ENCODE data around the gene COL9A3.

The COL9A3 gene

GRCh38 chr20:62885896-62886708 lies 69.3 kb downstream of the COL9A3 start:
- no peak for FAIRE-seq
- no peak for DNase-seq (ENCODE audit: insufficient read length)
- TF ChIP-seq TAF1 (IDR thresholded peaks at IDR 0.05; ENCODE audit: borderline replicate concordance, low read depth, low read length) = no peak
- TF ChIP-seq POLR2AphosphoS5 (IDR thresholded peaks at IDR 0.05; ENCODE audit: low read depth, low read length) = no peak
- no peak for TF ChIP-seq POLR2A (IDR thresholded peaks at IDR 0.05; ENCODE audit: low read depth, low read length)

DNA sequence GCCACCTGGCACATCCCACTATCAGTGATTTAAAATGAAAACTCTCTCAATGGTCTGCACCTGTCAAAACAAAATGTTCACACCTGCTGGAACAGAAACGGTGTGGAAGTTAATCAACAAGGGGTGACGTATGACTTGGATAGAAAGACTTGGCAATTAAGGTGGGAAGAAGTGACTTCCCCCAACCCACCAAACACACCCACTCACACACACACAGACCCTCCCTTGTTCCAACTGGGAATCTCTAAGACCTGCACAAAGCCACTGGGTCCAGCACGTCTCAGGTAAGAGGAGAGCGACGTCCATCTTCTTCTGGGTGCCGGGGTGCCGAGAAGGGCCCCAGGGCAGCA lies 69.8 kb downstream of the COL9A3 start:
- FAIRE-seq = no peak
- TF ChIP-seq TAF1 (IDR thresholded peaks at IDR 0.05; ENCODE audit: borderline replicate concordance, low read depth, low read length) = no peak
- TF ChIP-seq POLR2A (IDR thresholded peaks at IDR 0.05; ENCODE audit: low read depth, low read length) = no peak
- TF ChIP-seq POLR2AphosphoS5 (IDR thresholded peaks at IDR 0.05; ENCODE audit: low read depth, low read length) = no peak
- no peak for DNase-seq (ENCODE audit: insufficient read length)

DNA sequence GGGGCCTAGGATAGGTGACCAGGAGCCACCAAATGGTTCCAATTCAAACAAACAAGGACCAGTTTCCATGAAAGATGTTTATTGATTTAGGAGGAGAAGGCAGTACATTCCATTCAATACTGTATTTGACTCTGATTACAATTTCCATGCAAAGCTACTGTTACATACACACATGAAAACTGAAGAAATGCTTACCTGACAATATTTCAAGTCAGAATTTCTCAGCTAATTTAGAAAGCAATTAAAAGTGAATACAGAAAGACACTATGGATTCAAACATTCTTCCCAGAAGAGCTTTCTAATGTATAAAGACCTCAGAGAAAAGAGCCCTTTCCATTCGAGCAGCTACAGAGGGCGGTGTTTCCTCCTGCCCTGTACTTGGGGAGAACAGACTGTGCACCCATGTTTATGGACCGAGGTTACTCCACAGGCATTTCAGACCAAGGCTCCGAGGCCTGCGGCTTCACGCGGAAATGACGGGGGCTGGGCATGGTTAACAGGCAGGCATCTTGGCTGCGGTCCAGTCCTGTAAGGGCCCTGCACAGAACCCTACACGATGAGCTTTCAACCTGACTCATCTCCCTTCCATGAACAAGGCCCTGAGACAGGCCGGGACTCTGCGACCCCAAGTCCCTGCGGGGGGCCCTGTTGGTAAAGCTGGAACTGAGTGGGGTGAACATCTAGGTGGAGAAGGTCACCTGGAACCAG lies 70.5 kb downstream of the COL9A3 start:
- no peak for DNase-seq (ENCODE audit: insufficient read length)
- TF ChIP-seq POLR2AphosphoS5 (IDR thresholded peaks at IDR 0.05; ENCODE audit: low read depth, low read length) (no peak), TAF1 (IDR thresholded peaks at IDR 0.05; ENCODE audit: borderline replicate concordance, low read depth, low read length) (no peak), POLR2A (IDR thresholded peaks at IDR 0.05; ENCODE audit: low read depth, low read length) (no peak)
- no peak for FAIRE-seq

- TF ChIP-seq POLR2AphosphoS5 (IDR thresholded peaks at IDR 0.05; ENCODE audit: low read depth, low read length) (no peak), TAF1 (IDR thresholded peaks at IDR 0.05; ENCODE audit: borderline replicate concordance, low read depth, low read length) (no peak)
- DNase-seq (ENCODE audit: insufficient read length) (no peak), FAIRE-seq (no peak)
Observed at GRCh38 chr20:62887860-62888239, 71.0 kb downstream of the COL9A3 start.

DNA sequence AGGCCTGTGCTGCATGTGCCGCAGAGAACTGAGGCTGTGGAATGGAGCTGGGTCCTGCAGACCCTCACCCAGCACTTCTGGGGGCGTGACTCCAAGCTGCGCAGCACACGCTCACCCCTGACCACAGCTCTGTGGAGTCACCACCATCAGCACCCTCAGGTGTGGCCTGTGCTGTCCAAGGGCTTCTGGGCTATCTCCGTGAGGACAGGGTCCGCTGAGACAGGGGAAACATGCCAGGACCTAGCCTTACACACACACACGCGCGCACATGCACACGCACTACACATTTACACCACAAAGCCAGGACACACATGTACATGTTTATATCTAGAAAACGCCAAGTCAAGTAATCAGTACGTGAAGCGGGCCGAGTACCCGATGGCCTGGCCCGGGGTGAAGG lies 71.6 kb downstream of the COL9A3 start:
- no peak for TF ChIP-seq POLR2AphosphoS5 (IDR thresholded peaks at IDR 0.05; ENCODE audit: low read depth, low read length)
- no peak for TF ChIP-seq TAF1 (IDR thresholded peaks at IDR 0.05; ENCODE audit: borderline replicate concordance, low read depth, low read length)
- TF ChIP-seq POLR2A (IDR thresholded peaks at IDR 0.05; ENCODE audit: low read depth, low read length) = no peak
- DNase-seq (ENCODE audit: insufficient read length) (no peak), FAIRE-seq (no peak)

DNA sequence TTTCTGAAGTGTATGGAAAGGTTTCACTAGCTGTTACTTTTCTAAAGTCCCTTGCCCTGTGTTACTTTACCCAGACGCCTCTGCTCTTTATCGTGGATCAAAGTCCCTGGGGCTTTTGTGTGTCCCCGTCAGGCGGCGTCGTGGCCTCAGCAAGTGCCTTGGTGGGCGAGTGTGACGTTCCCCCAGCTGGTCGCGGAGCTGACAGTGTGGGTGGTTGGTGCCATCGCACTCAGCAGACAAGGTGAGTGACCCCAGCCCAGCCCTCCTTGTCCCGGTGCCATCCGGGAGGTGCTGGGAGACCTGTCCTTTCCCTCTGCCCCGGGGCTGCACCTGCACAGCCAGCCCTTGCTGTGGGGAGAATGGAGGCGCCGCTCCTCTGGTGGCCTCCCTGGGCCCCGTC lies 72.1 kb downstream of the COL9A3 start:
- DNase-seq (ENCODE audit: insufficient read length) (no peak), FAIRE-seq (no peak)
- no peak for TF ChIP-seq TAF1 (IDR thresholded peaks at IDR 0.05; ENCODE audit: borderline replicate concordance, low read depth, low read length)
- no peak for TF ChIP-seq POLR2A (IDR thresholded peaks at IDR 0.05; ENCODE audit: low read depth, low read length)
- no peak for TF ChIP-seq POLR2AphosphoS5 (IDR thresholded peaks at IDR 0.05; ENCODE audit: low read depth, low read length)

GRCh38 chr20:62889411-62889810 lies 72.6 kb downstream of the COL9A3 start:
- DNase-seq (ENCODE audit: insufficient read length) (no peak), FAIRE-seq (no peak)
- no peak for TF ChIP-seq POLR2AphosphoS5 (IDR thresholded peaks at IDR 0.05; ENCODE audit: low read depth, low read length)
- TF ChIP-seq POLR2A (IDR thresholded peaks at IDR 0.05; ENCODE audit: low read depth, low read length) = no peak
- no peak for TF ChIP-seq TAF1 (IDR thresholded peaks at IDR 0.05; ENCODE audit: borderline replicate concordance, low read depth, low read length)

DNA sequence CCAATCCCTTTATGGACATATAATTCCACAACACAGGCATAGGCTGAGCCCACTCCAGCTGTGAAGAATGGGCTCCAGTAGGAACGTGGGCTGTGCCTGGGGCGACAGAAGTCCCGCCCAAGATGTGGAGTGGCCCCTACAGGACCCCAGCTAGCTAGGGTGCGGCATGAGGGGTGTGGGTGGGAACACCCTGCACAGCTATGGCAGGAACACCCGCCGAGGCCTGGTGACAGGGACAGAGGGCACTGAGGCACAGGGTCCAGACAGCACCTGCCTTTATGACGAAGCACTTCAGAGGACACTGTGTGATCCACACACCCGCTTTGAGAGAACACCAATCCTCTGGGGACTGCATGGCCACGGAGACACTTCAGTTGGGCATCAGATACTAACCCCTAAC lies 73.0 kb downstream of the COL9A3 start:
- FAIRE-seq = no peak

GRCh38 chr20:62890444-62890843 lies 73.6 kb downstream of the COL9A3 start:
- DNase-seq (ENCODE audit: insufficient read length) (no peak), FAIRE-seq (no peak)
- TF ChIP-seq POLR2A (IDR thresholded peaks at IDR 0.05; ENCODE audit: low read depth, low read length) = no peak
- no peak for TF ChIP-seq TAF1 (IDR thresholded peaks at IDR 0.05; ENCODE audit: borderline replicate concordance, low read depth, low read length)
- no peak for TF ChIP-seq POLR2AphosphoS5 (IDR thresholded peaks at IDR 0.05; ENCODE audit: low read depth, low read length)

More for the DNA sequence above, 73.0 kb downstream of the COL9A3 start:
- no peak for DNase-seq (ENCODE audit: insufficient read length)
- TF ChIP-seq POLR2AphosphoS5 (IDR thresholded peaks at IDR 0.05; ENCODE audit: low read depth, low read length) (no peak), TAF1 (IDR thresholded peaks at IDR 0.05; ENCODE audit: borderline replicate concordance, low read depth, low read length) (no peak), POLR2A (IDR thresholded peaks at IDR 0.05; ENCODE audit: low read depth, low read length) (no peak)

Data from GM12892 (cell line).